SK-N-MC (cell line): Measurements from ENCODE around the gene GRAP2.

Source experiments
- EZH2 ChIP-seq: fragments of 200-600 bp; sonication (generic); IDR thresholded peaks from one replicate; pipeline ENCODE4 v1.6.1; 2017; ENCODE audit warnings: antibody characterized with exemption
- POLR2AphosphoS5 ChIP-seq: IDR thresholded peaks from 2 replicates; pipeline ENCODE4 v1.6.1; 2012; ENCODE audit warnings: mild to moderate bottlenecking, low read depth, low read length, borderline replicate concordance

DNA sequence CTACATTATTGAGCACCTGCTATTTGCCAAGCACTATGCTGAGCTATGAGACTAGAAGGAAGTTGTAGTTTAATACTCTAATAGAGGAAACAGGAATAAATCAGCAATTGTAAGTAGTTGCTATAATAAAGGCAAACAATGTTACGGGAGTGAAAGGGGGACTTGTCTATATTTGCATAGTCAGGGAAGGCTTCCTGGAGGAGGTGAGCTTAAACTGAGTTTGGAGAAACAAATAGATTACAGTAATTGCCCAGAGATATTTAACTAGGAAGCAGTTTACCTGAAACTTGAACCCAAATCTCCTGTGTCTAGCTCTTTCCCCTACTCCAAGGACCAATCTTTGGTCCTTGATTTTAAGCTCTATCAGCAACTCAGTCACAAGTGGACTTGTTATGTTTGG is 5.2 kb upstream of the GRAP2 start:
- no peak for TF ChIP-seq POLR2AphosphoS5
- TF ChIP-seq EZH2, result no peak
